HCT116 (cell line): ENCODE results near the gene THSD1. TPM values are rescaled to one million over a fixed set of nuclear protein-coding genes. Genes with fewer than 3 reads are reported as not detected.

Experiments used
- ATAC-seq: fragments of 200-7000 bp; cut with Tn5 transposase; 2 replicates; pipeline ENCODE4 v1.9.1; 2020; ENCODE audit warnings: mild to moderate bottlenecking, moderate library complexity
- BruUV-seq: library from RNA; stranded (reverse); fragments of 400-500 nt; replicated peaks from 2 replicates; lab custom pipeline; 2021; lab: Mats Ljungman, UMichigan
- CTCF ChIA-PET: fragments of 300-600 bp; sonication (Branson Sonifier 250); formaldehyde crosslinking; loops from one replicate; lab custom pipeline; 2021; ENCODE audit warnings: antibody characterized with exemption; lab: Charles Lee
- POLR2A ChIA-PET: fragments of 300-600, 350-600 bp; sonication (Branson Sonifier 250); formaldehyde crosslinking; loops from one replicate; lab custom pipeline; 2021; ENCODE audit warnings: antibody characterized with exemption; lab: Charles Lee
- RAD21 ChIA-PET, 2 experiments: fragments of 300-600 bp; sonication (Branson Sonifier 250); formaldehyde crosslinking; loops; one replicate each; lab custom pipeline; 2023; ENCODE audit warnings: low total read pairs in 2 of 2; ENCODE audit not compliant: uncharacterized antibody in 2 of 2, unreplicated experiment in 2 of 2, low non-redundant PET in 1 of 2; lab: Charles Lee
- DNase-seq: peaks from one replicate; pipeline ENCODE4 v3.0.0-alpha.2; 2010; ENCODE audit warnings: low read depth, low spot score
- H2AFZ ChIP-seq: fragments of 200-600 bp; shearing (Covaris generic), sonication (generic); 2 replicates; pipeline ENCODE4 v1.6.1; 2017; ENCODE audit warnings: low read depth, mixed run types, mixed read lengths, antibody characterized with exemption, low read length; ENCODE audit not compliant: poor library complexity, severe bottlenecking
- H3K27ac ChIP-seq: 2 replicates; pipeline ENCODE4 v1.5.1; 2012; ENCODE audit warnings: low read depth, low read length
- H3K27me3 ChIP-seq: fragments of 200-600 bp; sonication (generic); 2 replicates; pipeline ENCODE4 v1.6.1; 2016; ENCODE audit warnings: mixed run types, low read length, mixed read lengths; ENCODE audit not compliant: insufficient read depth
- H3K36me3 ChIP-seq, 2 experiments: fragments of 200-500 bp in 1 of 2; fragments of 200-600 bp in 1 of 2; sonication (Bioruptor generic) in 1 of 2; sonication (generic) in 1 of 2; 2 replicates each; pipeline versions ENCODE4 v1.5.1 to v1.6.1; 2014 to 2016; ENCODE audit warnings: low read length in 2 of 2, inconsistent platforms in 1 of 2, mixed read lengths in 1 of 2, mixed run types in 1 of 2; ENCODE audit not compliant: insufficient read depth in 2 of 2, control insufficient read depth in 1 of 2
- H3K4me1 ChIP-seq, 2 experiments: fragments of 200-600 bp in 1 of 2; sonication (generic) in 1 of 2; 2 replicates each; pipeline versions ENCODE4 v1.5.1 to v1.6.1; 2012 to 2017; ENCODE audit warnings: low read length in 2 of 2, inconsistent platforms in 1 of 2, mild to moderate bottlenecking in 1 of 2, mixed read lengths in 1 of 2, mixed run types in 1 of 2, moderate library complexity in 1 of 2; ENCODE audit not compliant: insufficient read depth in 2 of 2, control insufficient read depth in 1 of 2
- H3K4me2 ChIP-seq: fragments of 200-600 bp; sonication (generic); 2 replicates; pipeline ENCODE4 v1.6.1; 2017; ENCODE audit warnings: mixed run types, low read length, mixed read lengths
- H3K4me3 ChIP-seq, 2 experiments: fragments of 200-600 bp in 1 of 2; sonication (generic) in 1 of 2; replicated peaks in 1 of 2; 2 replicates each; pipeline ENCODE4 v1.5.1; 2011 to 2016; ENCODE audit warnings: low read length in 2 of 2, control low read depth in 1 of 2, low read depth in 1 of 2, mild to moderate bottlenecking in 1 of 2, mixed read lengths in 1 of 2, mixed run types in 1 of 2
- H3K79me2 ChIP-seq: fragments of 200-600 bp; sonication (generic); 2 replicates; pipeline ENCODE4 v1.6.1; 2017; ENCODE audit warnings: mild to moderate bottlenecking, mixed run types, low read length, moderate library complexity, mixed read lengths; ENCODE audit not compliant: insufficient read depth
- H3K9ac ChIP-seq: fragments of 200-600 bp; sonication (generic); 2 replicates; pipeline ENCODE4 v1.6.1; 2016; ENCODE audit warnings: low read length, mixed read lengths
- H3K9me2 ChIP-seq: fragments of 200-600 bp; sonication (generic), shearing (Covaris generic); 2 replicates; pipeline ENCODE4 v1.6.1; 2017; ENCODE audit warnings: mixed run types, mild to moderate bottlenecking, moderate library complexity; ENCODE audit not compliant: insufficient read depth
- H3K9me3 ChIP-seq, 2 experiments: fragments of 200-500 bp in 1 of 2; fragments of 200-600 bp in 1 of 2; sonication (Bioruptor generic) in 1 of 2; sonication (generic) in 1 of 2; 2 replicates each; pipeline ENCODE4 v1.6.1; 2014 to 2017; ENCODE audit warnings: low read length in 2 of 2, mixed read lengths in 2 of 2, inconsistent platforms in 1 of 2, low read depth in 1 of 2, mild to moderate bottlenecking in 1 of 2, mixed run types in 1 of 2, moderate library complexity in 1 of 2; ENCODE audit not compliant: control insufficient read depth in 1 of 2, insufficient read depth in 1 of 2
- H4K20me1 ChIP-seq: fragments of 200-600 bp; sonication (generic), shearing (Covaris generic); 2 replicates; pipeline ENCODE4 v1.6.1; 2017; ENCODE audit warnings: mixed run types, mild to moderate bottlenecking, moderate library complexity; ENCODE audit not compliant: insufficient read depth
- CBX3 ChIP-seq: IDR thresholded peaks from 2 replicates; pipeline ENCODE4 v1.6.1; 2012; ENCODE audit warnings: low read depth
- CEBPB ChIP-seq: IDR thresholded peaks from 2 replicates; pipeline ENCODE4 v1.6.1; 2012; ENCODE audit warnings: low read depth
- FOSL1 ChIP-seq: IDR thresholded peaks from 2 replicates; pipeline ENCODE4 v1.6.1; 2012; ENCODE audit warnings: low read depth
- POLR2AphosphoS5 ChIP-seq: IDR thresholded peaks from 2 replicates; pipeline ENCODE4 v1.6.1; 2011; ENCODE audit warnings: mild to moderate bottlenecking, low read depth, low read length, moderate library complexity
- YY1 ChIP-seq: IDR thresholded peaks from 2 replicates; pipeline ENCODE4 v1.6.1; 2011; ENCODE audit warnings: low read length, low read depth, moderate library complexity, mild to moderate bottlenecking; ENCODE audit not compliant: insufficient replicate concordance; ENCODE audit errors: extremely low read depth
- intact Hi-C: fragments of 100-400 bp; cut with micrococcal nuclease; formaldehyde crosslinking; loops from 2 replicates; pipeline ENCODE4 v1.10.0; 2022
- total RNA-seq: library from RNA; stranded (reverse); gene quantifications from one replicate; pipeline ENCODE4 v1.2.1, GENCODE V29; 2021; ENCODE audit not compliant: unreplicated experiment
- TF ChIP-seq, protein P1 (sequence below): IDR thresholded peaks from 2 replicates; pipeline ENCODE4 v1.6.1; 2012; ENCODE audit warnings: low read depth
- TF ChIP-seq, protein P2 (sequence below), 3 experiments: fragments of 200-600 bp in 1 of 3; sonication (generic) in 1 of 3; IDR thresholded peaks in 2 of 3; conservative IDR thresholded peaks in 1 of 3; 2 replicates each; pipeline ENCODE4 v1.5.1; 2012 to 2017; ENCODE audit warnings: low read depth in 2 of 3, low read length in 2 of 3, antibody characterized with exemption in 1 of 3, borderline replicate concordance in 1 of 3, control low read depth in 1 of 3, mild to moderate bottlenecking in 1 of 3, mixed read lengths in 1 of 3, mixed run types in 1 of 3, moderate library complexity in 1 of 3; ENCODE audit not compliant: insufficient read depth in 1 of 3

THSD1 gene
- total RNA-seq, 1 experiment from 2014 or later = 0.76 TPM

DNA sequence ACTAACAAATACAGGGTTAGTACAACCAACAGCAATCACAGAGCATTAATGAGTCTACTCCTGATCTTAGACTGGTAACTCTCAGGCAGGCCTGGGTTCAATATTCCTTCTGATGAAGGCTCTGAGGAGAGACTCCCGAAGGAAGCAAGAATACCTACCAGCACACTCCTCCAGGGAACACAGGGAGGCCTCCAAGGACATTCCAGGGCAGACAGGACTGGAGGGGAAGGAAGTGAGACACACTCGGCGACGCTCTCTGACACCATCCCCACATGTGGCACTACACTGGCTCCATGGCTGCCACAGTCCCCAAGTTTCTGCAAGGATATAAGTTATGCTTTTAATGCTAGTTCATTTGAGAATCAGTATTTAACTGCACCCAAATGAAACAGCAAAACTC, 20.1 kb downstream of the THSD1 start (continued):
- no peak for TF ChIP-seq FOSL1

DNA sequence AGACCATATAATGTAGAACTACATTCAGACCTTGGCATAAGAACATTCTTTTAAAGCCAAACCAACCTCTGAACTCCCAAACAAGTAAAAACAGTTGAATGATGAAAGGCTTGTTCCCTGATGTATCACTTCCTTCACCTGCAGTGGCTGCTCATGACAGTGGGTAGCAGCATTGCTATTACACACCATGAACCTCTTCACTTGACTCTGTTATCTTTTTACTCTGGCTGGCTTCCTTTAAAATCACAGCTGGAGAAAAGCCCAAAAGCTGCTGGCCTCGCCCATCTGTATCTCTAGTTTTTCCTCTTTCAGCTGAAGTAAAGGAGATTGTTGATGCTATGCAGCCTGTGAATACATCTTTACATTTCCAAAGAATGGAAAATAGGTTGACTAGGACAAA, 22.6 kb downstream of the THSD1 start:
- intact Hi-C loops = no loop called here
- Histone ChIP-seq H3K27ac (no peak overlapping the region), H3K9me2 (no peaks in the 10 kb centered on the region), H3K9me3 (no peaks in the 10 kb centered on the region), H2AFZ (no peak overlapping the region), H3K79me2 (no peaks in the 10 kb centered on the region)
- ATAC-seq = no peak
- CTCF ChIA-PET = no interaction called here
- TF ChIP-seq YY1 = no peak
- TF ChIP-seq, protein P1, sequence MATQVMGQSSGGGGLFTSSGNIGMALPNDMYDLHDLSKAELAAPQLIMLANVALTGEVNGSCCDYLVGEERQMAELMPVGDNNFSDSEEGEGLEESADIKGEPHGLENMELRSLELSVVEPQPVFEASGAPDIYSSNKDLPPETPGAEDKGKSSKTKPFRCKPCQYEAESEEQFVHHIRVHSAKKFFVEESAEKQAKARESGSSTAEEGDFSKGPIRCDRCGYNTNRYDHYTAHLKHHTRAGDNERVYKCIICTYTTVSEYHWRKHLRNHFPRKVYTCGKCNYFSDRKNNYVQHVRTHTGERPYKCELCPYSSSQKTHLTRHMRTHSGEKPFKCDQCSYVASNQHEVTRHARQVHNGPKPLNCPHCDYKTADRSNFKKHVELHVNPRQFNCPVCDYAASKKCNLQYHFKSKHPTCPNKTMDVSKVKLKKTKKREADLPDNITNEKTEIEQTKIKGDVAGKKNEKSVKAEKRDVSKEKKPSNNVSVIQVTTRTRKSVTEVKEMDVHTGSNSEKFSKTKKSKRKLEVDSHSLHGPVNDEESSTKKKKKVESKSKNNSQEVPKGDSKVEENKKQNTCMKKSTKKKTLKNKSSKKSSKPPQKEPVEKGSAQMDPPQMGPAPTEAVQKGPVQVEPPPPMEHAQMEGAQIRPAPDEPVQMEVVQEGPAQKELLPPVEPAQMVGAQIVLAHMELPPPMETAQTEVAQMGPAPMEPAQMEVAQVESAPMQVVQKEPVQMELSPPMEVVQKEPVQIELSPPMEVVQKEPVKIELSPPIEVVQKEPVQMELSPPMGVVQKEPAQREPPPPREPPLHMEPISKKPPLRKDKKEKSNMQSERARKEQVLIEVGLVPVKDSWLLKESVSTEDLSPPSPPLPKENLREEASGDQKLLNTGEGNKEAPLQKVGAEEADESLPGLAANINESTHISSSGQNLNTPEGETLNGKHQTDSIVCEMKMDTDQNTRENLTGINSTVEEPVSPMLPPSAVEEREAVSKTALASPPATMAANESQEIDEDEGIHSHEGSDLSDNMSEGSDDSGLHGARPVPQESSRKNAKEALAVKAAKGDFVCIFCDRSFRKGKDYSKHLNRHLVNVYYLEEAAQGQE = no peak
- no peak for TF ChIP-seq POLR2AphosphoS5
- TF ChIP-seq, protein P2, sequence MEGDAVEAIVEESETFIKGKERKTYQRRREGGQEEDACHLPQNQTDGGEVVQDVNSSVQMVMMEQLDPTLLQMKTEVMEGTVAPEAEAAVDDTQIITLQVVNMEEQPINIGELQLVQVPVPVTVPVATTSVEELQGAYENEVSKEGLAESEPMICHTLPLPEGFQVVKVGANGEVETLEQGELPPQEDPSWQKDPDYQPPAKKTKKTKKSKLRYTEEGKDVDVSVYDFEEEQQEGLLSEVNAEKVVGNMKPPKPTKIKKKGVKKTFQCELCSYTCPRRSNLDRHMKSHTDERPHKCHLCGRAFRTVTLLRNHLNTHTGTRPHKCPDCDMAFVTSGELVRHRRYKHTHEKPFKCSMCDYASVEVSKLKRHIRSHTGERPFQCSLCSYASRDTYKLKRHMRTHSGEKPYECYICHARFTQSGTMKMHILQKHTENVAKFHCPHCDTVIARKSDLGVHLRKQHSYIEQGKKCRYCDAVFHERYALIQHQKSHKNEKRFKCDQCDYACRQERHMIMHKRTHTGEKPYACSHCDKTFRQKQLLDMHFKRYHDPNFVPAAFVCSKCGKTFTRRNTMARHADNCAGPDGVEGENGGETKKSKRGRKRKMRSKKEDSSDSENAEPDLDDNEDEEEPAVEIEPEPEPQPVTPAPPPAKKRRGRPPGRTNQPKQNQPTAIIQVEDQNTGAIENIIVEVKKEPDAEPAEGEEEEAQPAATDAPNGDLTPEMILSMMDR (IDR thresholded peaks at IDR 0.05 in 2 of 3, conservative IDR thresholded peaks at IDR 0.05 in 1 of 3; ENCODE audit: borderline replicate concordance in 1 of 3, insufficient read depth in 1 of 3, low read depth in 2 of 3, low read length in 2 of 3) = no peak
- no peak for TF ChIP-seq FOSL1
- TF ChIP-seq CEBPB = no peak
- no peak for TF ChIP-seq CBX3
- TF ChIP-seq, all 23 proteins: peak for 0
- no peaks in the 10 kb centered on the region for H3K36me3 ChIP-seq
- no TSS peak for BruUV-seq
- ChIA-PET POLR2A (no interaction called here), RAD21 (no interaction called here)
- H3K27me3 ChIP-seq = 0 out of 2 replicates have a peak, but pooled peaks cover 3% of the 10 kb centered on the region
- H3K4me1 ChIP-seq = 0 out of 4 replicates have a peak, but pooled peaks cover 0 to 3% of the 10 kb centered on the region in 2 experiments
- DNase-seq = no peak
- no peaks in the 10 kb centered on the region for H4K20me1 ChIP-seq
- H3K4me3 ChIP-seq = no peak overlapping the region
- no peak overlapping the region for H3K9ac ChIP-seq
- H3K4me2 ChIP-seq = no peak overlapping the region
